HG03354 (cell line): Measurements from ENCODE around the gene AKAP13.
"Not testable (repeated sequence)": the region's sequence is repeated elsewhere in the genome, so short reads cannot be mapped to it uniquely, and the experiment has no call there.

Experiments used
- ATAC-seq: cut with Tn5 transposase; IDR thresholded peaks from one replicate; pipeline ENCODE4 v1.9.1; 2021; ENCODE audit warnings: mild to moderate bottlenecking; ENCODE audit not compliant: unreplicated experiment, poor library complexity, severe bottlenecking

Gene AKAP13

DNA sequence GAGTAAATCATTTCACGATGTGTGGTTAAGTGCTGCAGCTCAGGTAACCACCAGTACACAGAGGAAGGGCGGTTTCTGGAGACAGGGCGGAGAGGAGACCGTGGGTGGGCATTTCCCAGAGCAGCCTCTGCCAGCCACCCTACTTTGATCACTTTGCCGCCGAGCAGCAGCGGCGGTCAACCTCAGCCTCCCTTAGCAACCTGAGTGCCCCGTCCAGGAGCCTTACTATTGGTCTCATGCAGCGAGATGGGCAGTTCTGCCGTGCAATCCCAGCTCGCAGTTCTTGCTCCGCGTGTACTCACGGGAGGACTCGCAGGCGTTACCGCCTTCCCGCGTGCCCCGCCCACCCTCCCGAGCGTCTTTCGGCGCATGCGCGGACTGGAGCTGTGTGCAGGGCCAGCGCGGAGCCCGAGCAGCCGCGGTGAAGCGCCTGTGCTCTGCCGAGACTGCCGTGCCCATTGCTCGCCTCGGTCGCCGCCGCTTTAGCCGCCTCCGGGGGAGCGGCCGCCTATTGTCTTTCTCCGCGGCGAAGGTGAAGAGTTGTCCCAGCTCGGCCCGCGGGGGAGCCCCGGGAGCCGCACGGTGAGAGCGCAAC lies at the start of gene AKAP13:
TSS of gene AKAP13 (plus strand) at position 387 of the 595 bp plus-strand sequence. CDS start 105,118 bp downstream, outside the sequence.
- ATAC-seq: peak; percentile 89

GRCh38 chr15:85330901-85331588 lies 49.4 kb upstream of the AKAP13 start:
- peak; percentile 70 for ATAC-seq

DNA sequence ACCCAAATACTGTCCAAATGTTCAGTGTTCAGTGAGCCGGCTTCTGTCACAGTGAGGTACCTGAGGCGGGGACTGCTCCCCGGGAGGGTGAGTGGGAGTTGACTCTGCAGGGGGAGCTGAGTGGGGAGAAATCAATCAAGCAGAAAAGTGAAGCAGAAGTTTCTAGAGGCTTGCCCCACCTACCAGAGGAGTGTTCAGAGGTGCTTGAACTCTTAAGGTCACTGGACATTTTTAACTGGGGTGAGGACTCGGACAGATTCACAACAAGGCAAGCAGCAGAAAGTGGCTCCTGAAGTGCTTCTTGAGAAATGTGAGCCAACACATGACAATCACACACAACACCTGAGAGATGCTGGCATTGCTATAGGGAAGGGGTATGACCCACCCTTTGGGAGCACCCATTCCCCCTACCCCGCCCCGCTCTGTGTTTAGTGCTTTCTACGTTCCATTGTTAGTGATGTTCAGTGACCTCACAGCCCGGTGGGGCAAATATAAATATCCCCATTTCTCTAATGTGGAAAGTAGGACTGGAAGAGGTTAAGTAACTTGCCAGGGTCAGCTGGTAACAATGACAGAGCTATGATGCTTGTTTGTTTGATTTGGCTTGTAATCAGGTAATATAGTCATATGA lies 48.6 kb upstream of the AKAP13 start:
- ATAC-seq: no peak

- no peak for ATAC-seq
Observed at GRCh38 chr15:85333132-85333831, 47.1 kb upstream of the AKAP13 start.

DNA sequence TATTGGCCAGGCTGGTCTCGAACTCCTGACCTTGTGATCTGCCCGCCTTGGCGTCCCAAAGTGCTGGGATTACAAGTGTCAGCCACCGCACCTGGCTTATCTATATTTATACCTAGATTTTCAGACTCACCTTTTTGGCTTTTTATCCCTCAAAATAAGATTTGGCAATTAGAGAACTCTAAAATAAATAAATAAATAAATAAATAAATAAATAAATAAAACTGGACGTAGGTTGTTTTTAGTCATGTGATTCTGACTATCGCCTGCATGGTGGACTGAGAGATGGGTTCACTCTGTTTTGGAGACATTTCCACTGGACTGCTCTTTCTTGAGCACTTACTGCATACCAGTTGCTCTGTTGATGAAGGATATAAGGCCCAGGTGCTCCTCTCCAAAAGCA lies 46.2 kb upstream of the AKAP13 start:
- no peak for ATAC-seq

DNA sequence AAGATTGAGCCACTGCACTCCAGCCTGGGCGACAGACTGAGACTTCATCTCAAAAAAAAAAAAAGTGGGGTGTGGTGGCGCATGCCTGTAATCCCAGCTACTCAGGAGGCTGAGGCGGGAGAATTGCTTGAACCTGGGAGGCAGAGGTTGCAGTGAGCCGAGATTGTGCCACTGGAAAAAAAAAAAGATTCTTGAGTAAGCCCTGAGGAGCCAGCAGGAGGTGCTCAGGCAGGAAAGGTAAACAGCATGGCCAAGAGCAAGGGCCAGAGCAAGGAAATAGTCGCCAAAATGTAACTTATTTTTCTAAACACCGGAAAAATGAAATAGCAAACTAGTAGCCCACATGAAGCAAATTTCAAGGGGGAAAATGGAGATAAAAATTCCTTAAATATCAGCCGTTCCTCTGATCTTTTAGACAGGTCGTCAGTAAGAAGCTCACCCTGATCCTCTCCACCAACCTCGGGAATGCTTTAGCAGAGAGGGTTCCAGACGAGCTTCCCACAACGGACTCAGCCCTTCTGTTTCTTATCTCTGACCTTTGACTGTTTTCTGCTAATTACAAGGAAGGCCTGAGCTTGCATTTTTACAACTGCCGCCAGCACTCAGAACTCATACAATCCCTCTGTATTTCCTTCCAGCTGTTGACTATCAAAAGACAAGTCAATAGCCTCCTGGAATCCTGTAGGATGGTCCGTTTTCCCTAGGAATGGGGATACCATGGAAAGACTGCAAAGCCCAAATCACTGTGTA lies 45.0 kb upstream of the AKAP13 start:
- no peak for ATAC-seq

GRCh38 chr15:85336880-85337279 lies 43.5 kb upstream of the AKAP13 start:
- ATAC-seq: no peak

DNA sequence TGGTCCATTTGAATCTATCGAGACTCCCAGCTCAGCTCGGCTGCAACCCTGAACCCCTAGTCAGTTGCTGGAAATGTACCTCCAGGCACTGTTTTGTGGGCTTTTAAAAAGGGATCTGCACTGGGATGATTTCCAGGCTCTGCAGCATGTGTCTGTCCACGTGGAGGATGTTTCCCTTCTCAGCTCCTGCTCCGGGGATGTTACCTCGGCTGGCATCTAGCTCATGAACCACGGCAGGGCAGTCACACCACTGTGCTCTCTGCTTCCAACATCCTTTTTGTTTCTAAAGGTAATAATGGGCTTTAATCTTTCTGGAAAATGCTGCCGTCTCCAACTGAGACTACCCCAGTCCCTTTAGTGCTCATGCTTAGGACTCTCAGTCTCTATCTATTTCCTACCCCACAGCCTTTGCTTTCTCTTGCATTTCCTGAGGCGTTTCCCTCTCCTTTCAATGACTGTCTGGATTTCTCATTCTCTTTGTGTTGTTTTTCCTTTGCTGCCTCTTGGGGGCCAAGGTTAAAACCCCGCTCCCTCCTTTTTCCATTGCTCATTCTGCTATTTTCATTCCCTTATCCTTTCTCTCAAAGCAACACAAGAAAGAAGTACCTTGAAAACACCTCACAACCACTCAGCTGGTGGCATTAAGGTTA lies 42.9 kb upstream of the AKAP13 start:
- ATAC-seq: no peak

DNA sequence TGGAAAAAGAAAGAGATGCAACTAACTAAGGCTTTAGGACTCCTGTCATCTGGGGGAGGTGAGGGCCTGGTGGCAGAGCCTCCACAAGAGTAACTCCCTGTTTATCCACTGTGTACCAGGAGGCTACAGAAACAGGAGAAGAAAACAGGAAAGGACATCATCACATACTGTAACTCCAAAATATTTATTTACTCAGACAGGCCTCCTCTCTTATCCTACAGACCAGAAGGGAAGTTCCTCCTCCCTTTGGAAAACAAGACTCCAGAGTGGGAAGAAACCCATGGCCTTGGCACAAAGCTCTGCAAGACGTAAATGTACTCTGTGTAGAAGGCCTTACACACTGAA lies 40.1 kb upstream of the AKAP13 start:
- no peak for ATAC-seq

- no peak for ATAC-seq
Observed at GRCh38 chr15:85340852-85341251, 39.6 kb upstream of the AKAP13 start.

GRCh38 chr15:85342163-85342562 lies 38.2 kb upstream of the AKAP13 start:
- ATAC-seq: not testable (repeated sequence)

DNA sequence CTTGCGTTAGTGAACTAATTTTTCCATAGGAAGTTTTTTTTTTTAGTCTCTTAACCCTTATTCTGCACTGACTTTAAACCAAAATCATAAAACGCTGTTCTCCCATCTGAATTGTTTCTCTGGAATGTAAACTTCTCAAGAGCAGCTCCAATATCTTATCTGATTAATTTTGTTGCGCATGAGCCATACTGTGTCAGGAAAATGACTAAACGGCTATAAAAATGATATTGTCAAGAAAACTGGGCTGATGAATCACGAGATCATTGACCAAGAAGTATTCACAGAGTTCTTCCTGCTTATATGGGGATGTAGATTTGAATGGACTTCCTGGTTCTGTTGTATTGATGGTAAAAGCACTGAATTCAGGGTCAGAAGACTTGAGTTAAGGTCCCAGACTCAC lies 37.0 kb upstream of the AKAP13 start:
- ATAC-seq: not testable (repeated sequence)

DNA sequence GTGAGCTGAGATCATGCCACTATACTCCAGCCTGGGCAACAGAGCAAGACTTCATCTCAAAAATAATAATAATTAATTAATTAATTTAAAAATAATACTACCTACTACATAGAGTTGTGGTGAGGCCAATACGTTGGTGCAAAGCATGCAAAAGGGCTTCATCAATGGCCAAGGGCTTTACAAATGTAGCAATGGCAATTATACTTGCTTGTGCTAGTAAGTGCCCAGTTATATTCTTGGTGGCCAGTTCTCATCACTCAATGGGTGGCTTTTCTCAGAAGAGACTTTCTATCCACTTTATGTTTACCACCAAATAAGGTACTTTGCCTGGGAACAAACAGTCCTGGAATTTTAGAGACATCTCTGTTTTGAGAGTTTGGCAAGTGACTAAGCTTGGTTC lies 36.2 kb upstream of the AKAP13 start:
- not testable (repeated sequence) for ATAC-seq

GRCh38 chr15:85344653-85345114 lies 35.7 kb upstream of the AKAP13 start:
- ATAC-seq: not testable (repeated sequence)

DNA sequence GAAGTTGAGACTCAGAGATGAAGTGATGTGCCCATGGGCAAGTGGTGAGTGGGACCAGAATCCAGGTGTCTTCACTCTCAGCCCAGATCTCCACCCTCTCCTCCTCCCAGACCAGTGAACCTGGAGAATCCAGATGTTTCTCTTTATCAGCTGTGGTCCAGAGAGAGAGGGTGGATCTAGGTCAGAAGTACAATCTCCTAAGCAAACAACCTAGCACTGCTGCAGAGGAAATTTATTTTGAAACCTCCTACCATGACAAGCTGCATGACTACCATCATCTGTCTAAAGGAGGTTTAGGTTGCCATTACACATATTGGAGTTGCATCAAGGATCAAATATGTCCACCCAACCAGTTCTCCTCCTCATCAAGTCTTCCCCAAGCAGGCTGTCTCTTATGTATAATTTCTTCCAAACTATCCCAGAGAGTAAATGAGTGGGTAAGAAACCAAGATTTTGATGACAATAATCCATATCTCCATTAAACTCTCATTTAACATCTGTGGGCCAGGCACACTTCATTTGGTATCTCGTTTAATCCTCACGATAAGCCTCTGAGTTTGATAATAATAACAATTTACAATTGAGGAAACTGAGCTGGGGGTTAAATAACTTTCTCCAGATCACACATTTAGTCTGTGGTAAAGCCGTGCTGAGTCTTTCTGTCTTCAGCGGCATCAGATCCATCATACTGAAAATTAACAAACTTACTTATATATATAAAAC lies 35.0 kb upstream of the AKAP13 start:
- not testable (repeated sequence) for ATAC-seq

DNA sequence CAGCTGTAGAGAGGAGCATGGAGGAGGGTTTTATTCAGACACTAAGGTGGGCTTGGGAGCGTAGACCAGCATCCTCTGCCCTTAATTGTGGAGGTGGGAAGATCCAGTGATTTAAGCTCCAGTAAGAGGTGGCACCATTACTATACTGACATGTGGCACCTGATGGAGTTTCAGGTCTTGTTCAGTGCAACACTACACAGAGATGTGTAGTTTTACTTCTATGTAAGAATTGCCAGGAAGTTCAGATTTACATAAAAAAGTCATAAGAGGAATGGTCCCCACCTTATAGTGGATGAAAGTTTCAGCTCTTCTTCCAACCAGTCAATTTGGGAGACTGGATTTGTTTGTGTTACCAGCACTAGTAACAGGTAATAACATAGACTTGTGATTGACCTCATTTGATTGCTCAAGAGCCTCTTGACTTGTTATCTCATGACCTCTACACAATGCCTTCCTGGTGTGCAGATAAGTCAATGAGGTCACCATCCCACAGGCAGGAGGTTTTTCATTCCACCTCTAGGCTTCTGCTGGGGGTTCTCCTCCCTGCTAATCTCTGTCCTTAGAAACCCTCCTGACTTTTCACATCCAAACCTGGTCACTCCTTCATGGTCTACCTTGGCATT lies 33.8 kb upstream of the AKAP13 start:
- not testable (repeated sequence) for ATAC-seq

DNA sequence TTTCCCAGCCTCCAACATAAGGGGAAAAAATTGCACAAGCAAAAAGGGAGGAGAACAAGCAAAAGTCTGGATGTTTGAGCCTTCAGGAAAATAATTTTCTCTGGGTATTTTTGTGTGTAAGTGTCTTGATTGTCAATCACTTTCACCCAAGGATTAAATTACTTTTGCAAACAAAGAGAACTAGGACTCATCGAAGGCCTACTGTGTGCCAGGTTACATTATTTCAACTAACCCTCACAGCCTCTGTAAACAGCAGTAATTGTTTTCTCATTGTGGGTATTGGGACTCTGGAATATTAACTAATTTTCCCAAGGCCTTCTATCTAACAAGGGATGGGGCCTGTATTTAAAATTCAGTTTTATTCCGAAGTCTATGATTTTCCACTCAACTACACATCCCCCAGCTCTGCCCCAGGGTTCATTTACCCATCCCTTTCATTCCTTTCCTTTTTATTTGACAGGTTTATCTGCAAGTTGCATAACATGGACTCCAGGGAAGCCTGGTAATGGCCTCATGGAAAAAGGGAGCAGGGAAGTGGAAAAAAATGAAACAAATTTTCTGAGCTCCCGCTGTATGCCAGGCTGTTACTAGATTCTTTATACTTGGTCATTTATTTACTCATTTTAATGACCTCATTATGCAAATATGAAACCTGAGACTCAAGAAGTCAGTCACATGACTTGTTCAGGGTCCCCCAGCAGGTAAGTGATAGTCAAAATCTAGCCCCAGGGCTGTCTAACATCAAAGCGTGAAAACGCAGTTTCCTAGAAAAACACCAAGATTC lies 32.9 kb upstream of the AKAP13 start:
- ATAC-seq: not testable (repeated sequence)
